Measurements from ENCODE around the gene SCNN1A.

DNA sequence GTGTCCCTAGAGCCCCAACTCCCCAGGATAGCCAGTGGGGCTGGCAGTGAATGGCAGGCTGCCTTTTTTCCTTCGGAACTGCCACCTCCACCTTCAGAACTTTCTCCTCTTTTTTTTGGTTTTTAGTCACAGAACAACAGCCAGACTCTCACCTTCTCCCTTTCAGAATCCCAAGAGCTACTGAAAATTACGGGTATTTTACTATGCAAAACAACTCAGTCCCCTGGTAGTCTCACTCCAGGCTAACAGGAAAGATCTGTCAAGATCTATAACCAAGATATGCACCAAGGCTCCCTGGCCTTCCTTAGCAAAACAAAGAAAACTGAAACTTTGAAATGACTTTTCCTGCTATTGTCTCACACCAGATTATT lies 52.4 kb downstream of the SCNN1A start:
- TF ChIP-seq, protein P1, sequence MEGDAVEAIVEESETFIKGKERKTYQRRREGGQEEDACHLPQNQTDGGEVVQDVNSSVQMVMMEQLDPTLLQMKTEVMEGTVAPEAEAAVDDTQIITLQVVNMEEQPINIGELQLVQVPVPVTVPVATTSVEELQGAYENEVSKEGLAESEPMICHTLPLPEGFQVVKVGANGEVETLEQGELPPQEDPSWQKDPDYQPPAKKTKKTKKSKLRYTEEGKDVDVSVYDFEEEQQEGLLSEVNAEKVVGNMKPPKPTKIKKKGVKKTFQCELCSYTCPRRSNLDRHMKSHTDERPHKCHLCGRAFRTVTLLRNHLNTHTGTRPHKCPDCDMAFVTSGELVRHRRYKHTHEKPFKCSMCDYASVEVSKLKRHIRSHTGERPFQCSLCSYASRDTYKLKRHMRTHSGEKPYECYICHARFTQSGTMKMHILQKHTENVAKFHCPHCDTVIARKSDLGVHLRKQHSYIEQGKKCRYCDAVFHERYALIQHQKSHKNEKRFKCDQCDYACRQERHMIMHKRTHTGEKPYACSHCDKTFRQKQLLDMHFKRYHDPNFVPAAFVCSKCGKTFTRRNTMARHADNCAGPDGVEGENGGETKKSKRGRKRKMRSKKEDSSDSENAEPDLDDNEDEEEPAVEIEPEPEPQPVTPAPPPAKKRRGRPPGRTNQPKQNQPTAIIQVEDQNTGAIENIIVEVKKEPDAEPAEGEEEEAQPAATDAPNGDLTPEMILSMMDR (IDR thresholded peaks at IDR 0.05; ENCODE audit: poor library complexity): no peak
- TF ChIP-seq EZH2phosphoT487 (IDR thresholded peaks at IDR 0.05; ENCODE audit: low read depth, severe bottlenecking, unreplicated experiment): no peak
